T47D (cell line): ENCODE data around the gene HECW1.

Source experiments
- DNase-seq, 2 experiments: peaks; one replicate each; pipeline versions ENCODE4 v3.0.0 to v3.0.0-alpha.2; 2011 to 2012; ENCODE audit warnings: low read depth in 1 of 2, low spot score in 1 of 2
- JUND ChIP-seq: IDR thresholded peaks from 2 replicates; pipeline ENCODE4 v1.6.1; 2012; ENCODE audit warnings: low read depth
- in situ Hi-C: cut with HindIII; loops from 2 replicates; pipeline ENCODE4 v1.10.0; 2016; ENCODE audit warnings: low sequenced_read_pairs, low pct_unique_long_range_greater_than_20kb

The HECW1 gene

GRCh38 chr7:43274752-43275151 is 162.3 kb downstream of the HECW1 start:
- no peak for DNase-seq
- in situ Hi-C loops, result no loop called here
- no peak for TF ChIP-seq JUND

- in situ Hi-C loops, result no loop called here
Measured at GRCh38 chr7:43276547-43276946, 164.1 kb downstream of the HECW1 start.

GRCh38 chr7:43278088-43278644 is 165.7 kb downstream of the HECW1 start:
- in situ Hi-C loops, result no loop called here
- no peak for DNase-seq
- no peak for TF ChIP-seq JUND

More at GRCh38 chr7:43276547-43276946, 164.1 kb downstream of the HECW1 start:
- no peak for TF ChIP-seq JUND
- DNase-seq, result no peak

GRCh38 chr7:43281268-43281667 is 168.8 kb downstream of the HECW1 start:
- in situ Hi-C loops, result no loop called here
- TF ChIP-seq JUND, result no peak

GRCh38 chr7:43283706-43284105 is 171.3 kb downstream of the HECW1 start:
- TF ChIP-seq JUND, result no peak
- DNase-seq, result no peak
- in situ Hi-C loops, result no loop called here

More at GRCh38 chr7:43281268-43281667, 168.8 kb downstream of the HECW1 start:
- no peak for DNase-seq

- in situ Hi-C loops, result no loop called here
- no peak for DNase-seq
- TF ChIP-seq JUND, result no peak
Measured at GRCh38 chr7:43289826-43290225, 177.4 kb downstream of the HECW1 start.

- no peak for TF ChIP-seq JUND
- in situ Hi-C loops, result no loop called here
- no peak for DNase-seq
Measured at GRCh38 chr7:43290978-43291377, 178.5 kb downstream of the HECW1 start.

GRCh38 chr7:43291789-43292188 is 179.3 kb downstream of the HECW1 start:
- DNase-seq, result no peak
- in situ Hi-C loops, result no loop called here
- TF ChIP-seq JUND, result no peak

GRCh38 chr7:43292384-43292783 is 179.9 kb downstream of the HECW1 start:
- in situ Hi-C loops, result no loop called here
- no peak for TF ChIP-seq JUND
- no peak for DNase-seq

- no peak for TF ChIP-seq JUND
- in situ Hi-C loops, result no loop called here
- peak in 1 of 2 experiments; percentile 20 for DNase-seq
Measured at GRCh38 chr7:43294080-43294630, 181.7 kb downstream of the HECW1 start.

GRCh38 chr7:43295429-43295828 is 183.0 kb downstream of the HECW1 start:
- in situ Hi-C loops, result no loop called here
- TF ChIP-seq JUND, result no peak
- DNase-seq, result no peak

GRCh38 chr7:43296306-43296705 is 183.9 kb downstream of the HECW1 start:
- in situ Hi-C loops, result no loop called here
- peak in 1 of 2 experiments; percentile 16 for DNase-seq
- TF ChIP-seq JUND, result no peak

- no peak for DNase-seq
- in situ Hi-C loops, result no loop called here
- no peak for TF ChIP-seq JUND
Measured at GRCh38 chr7:43298617-43299016, 186.2 kb downstream of the HECW1 start.

- no peak for DNase-seq
- TF ChIP-seq JUND, result no peak
- in situ Hi-C loops, result no loop called here
Measured at GRCh38 chr7:43300121-43300520, 187.7 kb downstream of the HECW1 start.
